NCI-H2029 treated with DMSO at 0.1 percent for 48 hours (cell line): Measurements from ENCODE around the gene EPB41L5.

ENCODE experiments used
- DNase-seq: peaks from one replicate; lab custom pipeline; 2025; lab: John Stamatoyannopoulos, UW

EPB41L5 gene

DNA sequence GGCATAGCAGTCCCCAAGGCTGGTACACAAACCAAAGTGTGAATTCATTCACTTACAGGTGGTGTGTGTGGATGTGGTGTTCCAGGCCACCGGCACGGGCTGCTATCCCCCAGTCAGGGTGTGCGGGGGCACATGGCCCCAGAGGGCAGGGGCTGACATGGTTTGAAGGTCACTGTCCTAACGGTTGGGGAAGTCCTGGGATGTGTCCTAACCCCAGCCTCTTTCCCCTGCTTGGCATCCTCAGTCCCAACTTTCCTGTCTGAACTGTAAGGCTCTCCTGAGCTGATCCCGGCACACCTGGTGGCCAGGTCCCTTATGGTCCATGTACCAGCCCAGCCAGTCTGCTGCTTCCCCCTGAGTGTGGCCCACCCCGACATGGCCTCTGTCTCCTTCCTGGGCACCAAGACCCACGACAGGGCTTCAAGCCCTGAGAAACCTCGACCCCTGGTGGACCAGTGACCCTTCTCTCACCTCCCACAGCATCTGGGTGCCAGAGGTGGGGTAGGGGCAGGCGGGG is 212.7 kb downstream of the EPB41L5 start:
- DNase-seq = no peak

GRCh38 chr2:120226316-120226715 is 213.4 kb downstream of the EPB41L5 start:
- DNase-seq = no peak

DNA sequence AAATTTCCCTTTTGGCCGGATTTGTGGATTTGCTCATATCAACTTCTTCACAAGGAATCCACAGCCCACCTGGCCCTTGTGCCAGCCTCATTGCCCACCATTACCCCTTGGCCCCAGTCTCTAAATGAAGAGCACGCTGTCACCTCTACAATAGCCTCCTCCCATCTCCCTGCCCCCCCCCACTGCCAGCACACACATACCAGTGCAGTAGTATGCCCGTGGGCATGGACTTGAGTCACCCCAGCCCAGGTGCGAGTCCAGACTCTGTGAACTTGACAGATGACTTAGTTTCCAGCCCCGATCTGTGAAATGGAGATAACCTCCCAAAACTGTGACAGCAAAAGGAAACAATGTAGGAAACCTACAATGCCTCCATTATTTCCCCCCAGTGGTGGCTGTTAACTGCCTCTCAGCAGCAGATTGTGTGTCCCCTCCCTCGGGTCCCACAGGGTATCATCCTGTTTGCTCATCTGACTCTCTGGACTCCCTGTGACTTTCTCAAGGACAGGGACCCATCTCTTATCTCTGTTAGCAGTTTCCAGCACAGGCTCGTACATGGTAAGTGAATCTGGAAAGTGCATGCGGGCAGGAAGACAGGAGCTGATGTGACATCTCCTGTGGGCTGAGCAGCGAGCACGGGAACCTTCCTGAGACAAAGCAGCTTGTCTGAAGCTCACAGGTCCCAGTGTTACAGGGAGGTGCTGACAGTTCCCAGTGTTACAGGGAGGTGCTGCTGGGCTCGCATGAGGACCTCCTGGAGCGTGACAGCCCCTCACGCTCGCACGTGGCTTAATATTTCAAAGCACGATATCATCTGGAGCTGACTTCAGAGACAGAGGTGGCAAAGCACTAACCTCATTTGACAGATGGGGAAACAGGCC is 214.5 kb downstream of the EPB41L5 start:
- DNase-seq = no peak

DNA sequence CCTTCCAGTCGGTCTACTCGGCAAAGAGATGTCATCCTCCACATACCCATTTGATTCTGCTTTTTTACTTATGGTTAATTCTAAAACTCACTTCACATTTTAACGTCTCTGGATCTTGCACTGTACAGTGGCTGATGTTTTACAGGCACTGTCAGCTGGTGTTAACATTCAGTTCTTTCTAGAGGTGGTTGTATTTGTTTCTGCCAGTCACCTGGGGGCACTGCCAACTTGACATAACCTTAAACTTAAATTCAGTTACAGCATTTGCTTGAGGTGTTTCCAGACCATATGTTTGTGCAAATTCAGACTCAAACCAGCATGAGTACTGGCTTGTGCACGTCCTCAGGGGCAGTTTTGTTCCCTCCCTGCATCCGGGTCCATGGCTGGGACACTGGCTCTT is 215.6 kb downstream of the EPB41L5 start:
- DNase-seq = no peak
